Kidney (tissue), 14 donors: Measurements from ENCODE around the gene NALCN. TPM values are rescaled to one million over a fixed set of nuclear protein-coding genes. Genes with fewer than 3 reads are reported as not detected.

Experiments used
- DNase-seq, 5 donors: peaks; one replicate each; pipeline ENCODE4 v3.0.0-alpha.2; 2013 to 2020
- FAIRE-seq: peaks from 2 replicates; lab custom pipeline; 2012; peaks lifted over from hg19 to GRCh38; lab: Jason Lieb, UNC
- H3K27ac ChIP-seq, 2 donors: one replicate each; pipeline ENCODE4 v1.7.0; 2013; ENCODE audit warnings: low read depth in 2 of 2, low read length in 2 of 2, inconsistent platforms in 1 of 2
- H3K27me3 ChIP-seq: one replicate; pipeline ENCODE4 v1.7.1; 2013; ENCODE audit warnings: low read length, inconsistent platforms; ENCODE audit not compliant: control insufficient read depth, insufficient read depth
- H3K36me3 ChIP-seq, 3 donors: one replicate each; pipeline versions ENCODE4 v1.7.0 to v1.7.1; 2013; ENCODE audit warnings: low read length in 3 of 3, control low read depth in 1 of 3, inconsistent platforms in 1 of 3; ENCODE audit not compliant: insufficient read depth in 3 of 3, control insufficient read depth in 2 of 3
- H3K4me1 ChIP-seq, 3 donors: one replicate each; pipeline versions ENCODE4 v1.7.0 to v1.7.1; 2013; ENCODE audit warnings: low read length in 3 of 3, inconsistent platforms in 1 of 3, low read depth in 1 of 3; ENCODE audit not compliant: control insufficient read depth in 2 of 3, insufficient read depth in 2 of 3
- H3K4me3 ChIP-seq, 3 donors: one replicate each; pipeline versions ENCODE4 v1.7.0 to v1.8.1; 2013; ENCODE audit warnings: low read length in 3 of 3, control low read depth in 1 of 3, inconsistent platforms in 1 of 3
- H3K9ac ChIP-seq, 3 donors: one replicate each; pipeline versions ENCODE4 v1.7.0 to v1.7.1; 2013; ENCODE audit warnings: low read length in 3 of 3, control low read depth in 1 of 3, inconsistent platforms in 1 of 3
- H3K9me3 ChIP-seq, 3 donors: one replicate each; pipeline versions ENCODE4 v1.7.0 to v1.7.1; 2013; ENCODE audit warnings: low read length in 3 of 3, control low read depth in 1 of 3, inconsistent platforms in 1 of 3; ENCODE audit not compliant: control insufficient read depth in 2 of 3, insufficient read depth in 1 of 3
- CTCF ChIP-seq: IDR thresholded peaks from 3 replicates; pipeline ENCODE4 v1.5.1; 2012; ENCODE audit warnings: mild to moderate bottlenecking, moderate library complexity, borderline replicate concordance; ENCODE audit not compliant: insufficient read depth; ENCODE audit errors: extremely low read depth
- intact Hi-C: fragments of 100-400 bp; cut with DNase I; formaldehyde crosslinking; loops from one replicate; pipeline ENCODE4 v1.11.1; 2022
- polyA plus RNA-seq: library from polyadenylated mRNA; stranded (reverse); fragments of 350-450 nt; fragmentation: Illumina TruSeq; extraction: RNeasy Lipid Tissue Mini Kit (QIAGEN cat#74804); gene quantifications from one replicate; pipeline ENCODE4 v1.2.3, GENCODE V29; 2014; ENCODE audit warnings: low read depth, low replicate concordance; ENCODE audit not compliant: insufficient read depth
- total RNA-seq: library from RNA; stranded (reverse); fragmentation: NEBNext Ultra II Directional; extraction: Animal tissue kit (Norgen Biotek cat#: 25700); gene quantifications from one replicate; pipeline ENCODE4 v1.2.1, GENCODE V29; 2021
- donor health status: control.
- donor health status: control.
- donor health status: control.
- donor health status: control.
- donor health status: control.
- donor health status: DM: yes; HTN: yes; CAD: no.
- donor health status: Normal renal cell carcinoma (clear cell type).

The NALCN gene
- total and polyA plus RNA-seq, 2 donors from 2014 or later, result 0.43 to 2.4 TPM

- Histone ChIP-seq H3K9ac (no peak overlapping the region), H3K4me1 (no peaks in the 10 kb centered on the region), H3K27ac (no peak overlapping the region), H3K27me3 (no peaks in the 10 kb centered on the region), H3K4me3 (no peak overlapping the region), H3K9me3 (peaks cover 0 to 2% (median 0%) of the 10 kb centered on the region in 3 donors), H3K36me3 (no peaks in the 10 kb centered on the region)
- no peak for TF ChIP-seq CTCF
- FAIRE-seq, result no peak
- DNase-seq, result no peak
- intact Hi-C loops, result no loop called here
Observed at GRCh38 chr13:101408992-101409656, 7.2 kb downstream of the NALCN start.

- H3K36me3 ChIP-seq, result no peaks in the 10 kb centered on the region
- H3K4me1 ChIP-seq, result no peaks in the 10 kb centered on the region
- no peak overlapping the region for H3K9ac ChIP-seq
- intact Hi-C loops, result no loop called here
- no peak for DNase-seq
- FAIRE-seq, result no peak
- no peaks in the 10 kb centered on the region for H3K27me3 ChIP-seq
- H3K4me3 ChIP-seq, result no peak overlapping the region
- peaks cover 0 to 2% (median 0%) of the 10 kb centered on the region in 3 donors for H3K9me3 ChIP-seq
- TF ChIP-seq CTCF, result no peak
- H3K27ac ChIP-seq, result no peak overlapping the region
Observed at GRCh38 chr13:101408154-101408553, 8.2 kb downstream of the NALCN start.

- H3K4me3 ChIP-seq, result no peak overlapping the region
- DNase-seq (no peak), FAIRE-seq (no peak)
- H3K27me3 ChIP-seq, result no peaks in the 10 kb centered on the region
- H3K9ac ChIP-seq, result no peak overlapping the region
- intact Hi-C loops, result no loop called here
- H3K27ac ChIP-seq, result no peak overlapping the region
- peaks cover 0 to 2% (median 0%) of the 10 kb centered on the region in 3 donors for H3K9me3 ChIP-seq
- H3K36me3 ChIP-seq, result no peaks in the 10 kb centered on the region
- H3K4me1 ChIP-seq, result no peaks in the 10 kb centered on the region
- TF ChIP-seq CTCF, result no peak
Observed at GRCh38 chr13:101406791-101407190, 9.5 kb downstream of the NALCN start.
